ENCODE data around the gene ITGA11. TPM values are rescaled to one million over a fixed set of nuclear protein-coding genes. Genes with fewer than 3 reads are reported as not detected.

The ITGA11 gene
- polyA plus RNA-seq, 1 donor = 3.7 TPM

GRCh38 chr15:68271854-68272471 lies 160.0 kb downstream of the ITGA11 start:
- DNase-seq (ENCODE audit: low read depth) = no peak

- no peak for DNase-seq (ENCODE audit: low read depth)
Observed at GRCh38 chr15:68268405-68268804, 163.6 kb downstream of the ITGA11 start.

- DNase-seq (ENCODE audit: low read depth) = no peak
Observed at GRCh38 chr15:68265674-68266073, 166.3 kb downstream of the ITGA11 start.

- no peak for DNase-seq (ENCODE audit: low read depth)
Observed at GRCh38 chr15:68265081-68265480, 166.9 kb downstream of the ITGA11 start.

GRCh38 chr15:68264282-68264681 lies 167.7 kb downstream of the ITGA11 start:
- DNase-seq (ENCODE audit: low read depth) = no peak

- DNase-seq (ENCODE audit: low read depth) = no peak
Observed at GRCh38 chr15:68262514-68263356, 169.2 kb downstream of the ITGA11 start.

- DNase-seq (ENCODE audit: low read depth) = no peak
Observed at GRCh38 chr15:68261980-68262379, 170.0 kb downstream of the ITGA11 start.

- DNase-seq (ENCODE audit: low read depth) = no peak
Observed at GRCh38 chr15:68261241-68261640, 170.7 kb downstream of the ITGA11 start.

- DNase-seq (ENCODE audit: low read depth) = no peak
Observed at GRCh38 chr15:68259883-68260282, 172.1 kb downstream of the ITGA11 start.

- DNase-seq (ENCODE audit: low read depth) = no peak
Observed at GRCh38 chr15:68258692-68259091, 173.3 kb downstream of the ITGA11 start.

GRCh38 chr15:68256675-68257450 lies 175.1 kb downstream of the ITGA11 start:
- DNase-seq (ENCODE audit: low read depth) = no peak

- DNase-seq (ENCODE audit: low read depth) = no peak
Observed at GRCh38 chr15:68252925-68253534, 178.9 kb downstream of the ITGA11 start.

- DNase-seq (ENCODE audit: low read depth) = no peak
Observed at GRCh38 chr15:68249058-68249713, 182.8 kb downstream of the ITGA11 start.

Other genes with a start within 250 kb of the ITGA11 start
- gene CALML4, start 226.8 kb downstream of the ITGA11 start, polyA plus RNA-seq (ENCODE audit: insufficient read length) = 8.7 TPM
- gene CLN6, start 202.4 kb downstream of the ITGA11 start, polyA plus RNA-seq (ENCODE audit: insufficient read length) = 19.5 TPM
- gene FEM1B, start 154.4 kb downstream of the ITGA11 start, polyA plus RNA-seq (ENCODE audit: insufficient read length) = 41.0 TPM
- gene CORO2B, start 146.8 kb upstream of the ITGA11 start, polyA plus RNA-seq (ENCODE audit: insufficient read length) = 4.4 TPM

Measured in forelimb muscle (tissue), 1 donor.